Non-pigmented ciliary epithelial cell (primary cell): Measurements from ENCODE around the gene ASXL1.
"Not testable (repeated sequence)": the region's sequence is repeated elsewhere in the genome, so short reads cannot be mapped to it uniquely, and the experiment has no call there.

Experiments used
- DNase-seq: peaks from one replicate; pipeline ENCODE4 v3.0.0-alpha.2; 2010; ENCODE audit warnings: low read depth

The ASXL1 gene

DNA sequence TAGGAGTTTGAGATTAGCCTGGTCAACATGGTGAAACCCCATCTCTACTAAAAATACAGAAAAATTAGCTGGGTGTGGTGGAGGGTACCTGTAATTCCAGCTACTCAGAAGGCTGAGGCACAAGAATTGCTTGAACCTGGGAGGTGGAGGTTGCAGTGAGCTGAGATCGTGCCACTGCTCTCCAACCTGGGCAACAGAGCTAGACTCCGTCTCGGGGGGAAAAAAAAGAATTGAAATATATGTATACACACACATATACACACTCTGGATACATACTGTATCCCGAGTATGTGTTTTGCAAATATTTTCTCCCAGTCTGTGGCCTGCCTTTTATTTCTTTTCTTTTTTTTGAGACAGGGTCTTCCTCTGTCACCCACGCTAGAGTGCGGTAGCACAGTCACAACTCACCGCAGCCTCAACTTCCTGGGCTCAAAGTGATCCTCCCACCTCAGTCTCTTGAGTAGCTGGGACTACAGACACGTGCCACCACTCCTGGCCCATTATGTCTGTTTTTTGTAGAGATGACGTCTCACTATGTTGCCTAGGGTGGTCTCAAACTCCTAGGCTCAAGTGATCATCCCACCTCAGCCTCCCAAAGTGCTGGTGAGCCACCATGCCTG is 49.1 kb downstream of the ASXL1 start:
- not testable (repeated sequence) for DNase-seq

DNA sequence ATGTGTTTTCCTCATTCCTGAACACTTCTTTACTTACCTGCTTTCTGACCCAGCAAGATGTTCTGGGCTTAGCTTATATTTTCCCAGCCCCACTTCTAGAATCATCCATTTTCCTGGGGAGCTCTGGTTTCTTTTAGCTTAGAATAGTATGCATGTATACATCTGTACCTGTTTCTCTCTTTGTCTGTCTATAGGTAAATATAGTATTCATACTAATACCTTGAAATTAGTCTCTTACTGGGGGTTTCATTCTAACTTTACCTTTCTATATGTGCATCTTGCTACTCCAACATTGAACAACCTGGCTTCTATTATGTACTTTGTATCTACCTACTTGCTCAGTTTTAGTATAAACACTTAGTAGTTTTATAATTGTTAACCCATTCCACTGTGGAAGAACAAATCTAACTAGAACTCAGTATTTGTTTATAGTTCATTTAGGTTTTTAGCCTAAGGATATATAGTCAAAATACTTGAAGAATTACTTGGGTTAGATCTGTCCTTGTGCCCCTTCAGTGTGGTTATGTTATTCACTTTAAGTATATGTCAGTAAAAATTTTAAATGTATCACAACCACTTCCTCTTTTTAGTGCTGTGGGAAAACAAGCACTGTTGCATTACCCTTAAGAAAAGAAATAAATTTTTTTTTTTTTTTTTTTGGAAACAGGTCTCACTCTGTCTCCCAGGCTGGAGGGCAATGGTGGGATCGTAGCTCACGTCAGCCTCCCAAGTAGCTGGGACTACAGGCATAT is 54.0 kb downstream of the ASXL1 start:
- DNase-seq = no peak

GRCh38 chr20:32415494-32415893 is 57.4 kb downstream of the ASXL1 start:
- DNase-seq = no peak

- no peak for DNase-seq
Measured at GRCh38 chr20:32416206-32416605, 58.1 kb downstream of the ASXL1 start.

DNA sequence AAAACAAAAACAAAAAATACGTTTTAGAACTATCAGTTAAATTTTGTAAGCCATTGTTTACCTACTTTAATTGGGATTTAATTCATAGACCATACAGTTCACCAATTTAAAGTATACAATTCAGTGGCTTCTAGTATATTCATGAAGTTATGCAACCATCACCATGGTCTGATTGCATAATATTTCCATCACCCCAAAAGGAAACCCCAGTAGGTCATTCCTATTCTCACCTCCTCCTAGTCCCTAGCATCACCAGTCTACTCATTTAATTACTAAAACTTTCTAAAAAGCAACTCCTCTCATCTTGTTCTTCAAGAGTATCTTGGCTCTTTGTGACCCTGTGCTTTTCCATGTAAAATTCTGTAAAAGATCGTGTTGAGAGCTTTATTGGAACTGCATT is 60.2 kb downstream of the ASXL1 start:
- no peak for DNase-seq

DNA sequence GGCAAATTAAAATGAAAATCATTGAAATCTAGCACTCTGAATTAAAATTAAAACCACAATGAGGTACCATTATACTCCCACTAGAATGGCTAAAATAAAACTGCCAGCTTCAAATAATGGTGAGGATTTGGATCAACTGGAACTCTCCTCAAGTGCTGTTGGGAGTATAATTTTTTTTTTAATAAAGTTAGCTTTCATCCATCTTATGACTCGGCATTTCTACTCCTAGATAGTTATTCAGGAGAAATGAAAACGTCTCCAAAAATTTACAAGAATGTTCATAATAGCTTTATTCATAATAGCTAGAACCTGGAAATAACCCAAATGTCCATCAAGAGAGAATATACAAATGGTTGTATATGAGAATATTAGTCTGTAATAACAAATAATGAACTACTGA is 63.2 kb downstream of the ASXL1 start:
- DNase-seq = no peak

- DNase-seq = no peak
Measured at GRCh38 chr20:32427996-32428395, 69.9 kb downstream of the ASXL1 start.

DNA sequence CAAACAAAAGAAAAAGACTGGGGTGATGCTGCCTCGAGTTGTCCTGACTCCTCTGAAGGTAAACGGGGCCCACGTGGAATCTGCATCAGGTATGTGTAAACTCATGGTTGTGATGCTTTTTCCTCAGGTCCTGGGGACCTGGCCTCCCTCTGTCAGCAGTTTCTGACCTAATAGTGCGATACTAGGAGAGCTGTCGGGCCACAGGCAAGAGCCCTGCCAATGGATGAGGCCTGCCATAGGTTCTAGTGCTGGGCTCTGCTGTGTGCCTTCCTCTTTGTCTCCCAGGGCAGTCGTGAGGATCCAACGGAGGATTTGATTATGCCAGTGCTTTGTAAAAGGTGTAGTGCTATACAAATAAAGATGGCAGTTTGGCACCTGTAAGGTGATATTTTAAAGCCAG is 71.2 kb downstream of the ASXL1 start:
- DNase-seq = no peak

DNA sequence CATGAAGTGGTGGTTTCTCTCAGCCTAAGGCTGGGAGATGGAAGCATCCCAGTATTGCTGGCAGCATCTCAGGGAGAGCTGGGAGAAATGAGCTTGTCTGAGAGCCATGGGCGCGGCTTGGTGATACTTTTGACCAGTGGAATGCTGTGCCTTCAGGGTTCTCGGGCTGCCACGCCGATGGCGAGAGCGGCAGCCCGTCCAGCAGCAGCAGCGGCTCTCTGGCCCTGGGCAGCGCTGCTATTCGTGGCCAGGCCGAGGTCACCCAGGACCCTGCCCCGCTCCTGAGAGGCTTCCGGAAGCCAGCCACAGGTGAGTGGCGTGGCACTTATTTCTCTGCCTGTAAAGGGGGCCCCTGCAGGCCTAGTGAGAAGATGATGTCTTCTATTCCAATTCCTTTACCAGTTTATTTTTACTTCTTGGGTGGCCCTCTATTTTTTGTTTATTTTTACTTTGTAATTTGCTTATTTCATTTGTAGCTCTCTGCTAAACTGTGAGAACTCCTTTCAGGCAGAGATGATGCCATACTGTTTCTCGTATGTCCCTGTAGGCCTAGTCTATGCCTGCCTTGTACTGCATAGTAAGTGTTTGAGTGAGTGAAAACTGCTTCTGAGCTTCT is 71.7 kb downstream of the ASXL1 start:
- DNase-seq = no peak

DNA sequence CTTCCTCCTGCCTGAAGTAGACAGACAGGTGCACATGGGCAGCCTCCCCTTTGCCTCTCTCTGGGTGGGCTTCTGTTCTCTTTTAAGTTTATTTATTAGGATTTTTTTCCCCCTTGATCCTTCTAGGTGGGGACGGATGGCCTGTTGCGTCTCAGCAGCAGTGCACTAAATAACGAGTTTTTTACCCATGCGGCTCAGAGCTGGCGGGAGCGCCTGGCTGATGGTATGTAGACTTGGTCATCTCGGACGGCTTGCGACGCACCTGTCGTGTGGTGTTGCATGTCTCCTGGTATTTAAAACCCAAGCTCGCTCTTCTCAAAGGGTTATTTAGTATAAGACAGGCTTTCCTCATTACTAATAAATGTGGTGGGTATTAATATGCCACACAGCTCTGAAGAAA is 73.3 kb downstream of the ASXL1 start:
- no peak for DNase-seq

- DNase-seq = no peak
Measured at GRCh38 chr20:32432277-32432676, 74.1 kb downstream of the ASXL1 start.

DNA sequence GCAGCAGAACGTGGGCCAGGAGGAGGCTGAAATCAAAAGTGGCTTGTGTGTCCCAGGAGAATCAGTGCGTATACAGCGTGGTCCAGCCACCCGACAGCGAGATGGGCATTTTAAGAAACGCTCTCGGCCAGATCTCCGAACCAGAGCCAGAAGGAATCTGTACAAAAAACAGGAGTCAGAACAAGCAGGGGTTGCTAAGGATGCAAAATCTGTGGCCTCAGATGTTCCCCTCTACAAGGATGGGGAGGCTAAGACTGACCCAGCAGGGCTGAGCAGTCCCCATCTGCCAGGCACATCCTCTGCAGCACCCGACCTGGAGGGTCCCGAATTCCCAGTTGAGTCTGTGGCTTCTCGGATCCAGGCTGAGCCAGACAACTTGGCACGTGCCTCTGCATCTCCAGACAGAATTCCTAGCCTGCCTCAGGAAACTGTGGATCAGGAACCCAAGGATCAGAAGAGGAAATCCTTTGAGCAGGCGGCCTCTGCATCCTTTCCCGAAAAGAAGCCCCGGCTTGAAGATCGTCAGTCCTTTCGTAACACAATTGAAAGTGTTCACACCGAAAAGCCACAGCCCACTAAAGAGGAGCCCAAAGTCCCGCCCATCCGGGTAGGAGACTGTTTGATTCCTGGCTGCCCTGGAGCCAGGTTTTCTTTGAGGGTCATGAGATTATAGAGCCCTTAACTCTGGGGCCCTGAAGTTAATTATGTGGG is 75.3 kb downstream of the ASXL1 start:
- DNase-seq = no peak

- no peak for DNase-seq
Measured at GRCh38 chr20:32434434-32434833, 76.3 kb downstream of the ASXL1 start.

- DNase-seq = no peak
Measured at GRCh38 chr20:32435449-32436107, 77.4 kb downstream of the ASXL1 start.

DNA sequence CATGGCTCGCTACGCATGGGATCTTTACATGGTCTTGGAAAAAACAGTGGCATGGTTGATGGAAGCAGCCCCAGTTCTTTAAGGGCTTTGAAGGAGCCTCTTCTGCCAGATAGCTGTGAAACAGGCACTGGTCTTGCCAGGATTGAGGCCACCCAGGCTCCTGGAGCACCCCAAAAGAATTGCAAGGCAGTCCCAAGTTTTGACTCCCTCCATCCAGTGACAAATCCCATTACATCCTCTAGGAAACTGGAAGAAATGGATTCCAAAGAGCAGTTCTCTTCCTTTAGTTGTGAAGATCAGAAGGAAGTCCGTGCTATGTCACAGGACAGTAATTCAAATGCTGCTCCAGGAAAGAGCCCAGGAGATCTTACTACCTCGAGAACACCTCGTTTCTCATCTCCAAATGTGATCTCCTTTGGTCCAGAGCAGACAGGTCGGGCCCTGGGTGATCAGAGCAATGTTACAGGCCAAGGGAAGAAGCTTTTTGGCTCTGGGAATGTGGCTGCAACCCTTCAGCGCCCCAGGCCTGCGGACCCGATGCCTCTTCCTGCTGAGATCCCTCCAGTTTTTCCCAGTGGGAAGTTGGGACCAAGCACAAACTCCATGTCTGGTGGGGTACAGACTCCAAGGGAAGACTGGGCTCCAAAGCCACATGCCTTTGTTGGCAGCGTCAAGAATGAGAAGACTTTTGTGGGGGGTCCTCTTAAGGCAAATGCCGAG is 78.2 kb downstream of the ASXL1 start:
- DNase-seq = no peak

GRCh38 chr20:32436968-32437367 is 78.8 kb downstream of the ASXL1 start:
- DNase-seq = no peak

DNA sequence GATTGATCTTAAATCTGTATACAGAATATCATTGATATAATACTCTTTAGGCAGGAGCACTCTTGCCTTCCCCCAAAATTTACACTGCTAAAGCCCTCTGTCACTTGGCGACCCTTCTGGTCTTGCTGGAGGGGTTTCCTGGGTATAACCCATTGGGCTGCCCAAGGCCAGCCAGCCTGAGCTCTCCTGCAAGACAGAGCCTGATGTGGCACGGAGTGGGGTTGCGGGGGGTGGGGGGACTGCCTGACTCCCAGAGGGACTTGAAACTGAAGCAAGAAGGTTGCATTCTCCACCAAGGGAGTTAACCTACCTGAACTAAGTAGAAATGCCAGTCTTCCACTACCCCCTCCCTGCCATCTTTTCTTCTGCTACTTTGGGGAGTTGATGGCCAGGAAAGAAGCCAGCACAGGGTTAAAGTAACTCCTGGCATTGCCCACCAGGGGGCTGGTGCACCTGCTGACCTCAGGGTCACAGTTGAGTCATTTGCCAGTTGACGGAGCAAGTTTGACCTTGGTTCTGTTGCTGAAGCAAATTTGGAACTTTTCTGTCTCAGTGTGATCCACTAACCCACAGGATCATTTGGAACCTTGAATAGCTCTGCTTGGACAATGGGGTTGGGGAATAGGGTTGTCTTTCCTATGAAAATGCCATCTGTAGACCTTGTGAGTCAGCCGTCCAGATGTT is 79.4 kb downstream of the ASXL1 start:
- DNase-seq = no peak

GRCh38 chr20:32438331-32438858 is 80.3 kb downstream of the ASXL1 start:
- DNase-seq = no peak

GRCh38 chr20:32439132-32439829 is 81.2 kb downstream of the ASXL1 start:
- DNase-seq = peak; percentile 14
